Uterus (tissue), 4 donors: Measurements from ENCODE around the gene RBL2. TPM values are rescaled to one million over a fixed set of nuclear protein-coding genes. Genes with fewer than 3 reads are reported as not detected.
"Not testable (repeated sequence)": the region's sequence is repeated elsewhere in the genome, so short reads cannot be mapped to it uniquely, and the experiment has no call there.

Experiments
- DNase-seq, 2 donors: peaks; one replicate each; pipeline ENCODE4 v3.0.0-alpha.2; 2019 to 2020
- H3K27ac ChIP-seq, 2 donors: fragments of 200-600 bp; sonication (generic); 1 replicate in 1 of 2; 2 replicates in 1 of 2; pipeline ENCODE4 v1.5.1; 2016 to 2018
- H3K27me3 ChIP-seq, 2 donors: fragments of 200-600 bp; sonication (generic); one replicate each; pipeline ENCODE4 v1.5.1; 2018 to 2019; ENCODE audit warnings: control low read depth in 1 of 2
- H3K36me3 ChIP-seq, 2 donors: fragments of 200-600 bp; sonication (generic); one replicate each; pipeline ENCODE4 v1.5.1; 2019; ENCODE audit warnings: control low read depth in 1 of 2
- H3K4me1 ChIP-seq, 2 donors: fragments of 200-600 bp; sonication (generic); one replicate each; pipeline ENCODE4 v1.5.1; 2018 to 2019; ENCODE audit warnings: control low read depth in 1 of 2
- H3K4me3 ChIP-seq, 2 donors: fragments of 200-600 bp; sonication (generic); 1 replicate in 1 of 2; 2 replicates in 1 of 2; pipeline ENCODE4 v1.5.1; 2018 to 2019; ENCODE audit warnings: mild to moderate bottlenecking in 1 of 2
- H3K9me3 ChIP-seq, 2 donors: fragments of 200-600 bp; sonication (generic); one replicate each; pipeline ENCODE4 v1.5.1; 2019; ENCODE audit warnings: control low read depth in 1 of 2
- CTCF ChIP-seq, 4 experiments: fragments of 200-600 bp in 2 of 4; fragments of 450-650 bp in 2 of 4; sonication (generic) in 2 of 4; IDR thresholded peaks; one replicate each; pipeline ENCODE4 v1.5.1; 2016 to 2019; ENCODE audit warnings: antibody characterized with exemption in 4 of 4, mild to moderate bottlenecking in 2 of 4, moderate library complexity in 1 of 4
- POLR2A ChIP-seq, 2 donors: fragments of 450-650 bp; IDR thresholded peaks; one replicate each; pipeline ENCODE4 v1.6.1; 2016; ENCODE audit warnings: antibody characterized with exemption in 2 of 2, mild to moderate bottlenecking in 1 of 2, moderate library complexity in 1 of 2
- intact Hi-C: fragments of 100-400 bp; cut with DNase I; formaldehyde crosslinking; loops from one replicate; pipeline ENCODE4 v1.15.1; 2023; ENCODE audit warnings: low total_unique reads
- small RNA-seq: library from RNA; depleted of rRNA; stranded (forward); fragments of <200 nt; gene quantifications from one replicate; pipeline ENCODE3, GENCODE V24; 2016
- total RNA-seq, 4 donors: library from RNA; depleted of rRNA in 3 of 4; stranded (reverse); fragments of >200 nt in 3 of 4; gene quantifications; one replicate each; pipeline versions ENCODE4 v1.1.0 to v1.2.4, GENCODE V29; 2014 to 2023
- donor health status: DM: yes; HTN: yes; CAD: no.

Gene RBL2
- total RNA-seq, 4 donors from 2014 or later = 91.2 to 162 (median 118) TPM

- no peak for TF ChIP-seq POLR2A (IDR thresholded peaks at IDR 0.05)
- TF ChIP-seq CTCF (IDR thresholded peaks at IDR 0.05) = no peak
- no peaks in the 10 kb centered on the region for H3K9me3 ChIP-seq
- DNase-seq = no peak
Observed at GRCh38 chr16:53530741-53531140, 96.5 kb downstream of the RBL2 start.

GRCh38 chr16:53534206-53534605 lies 99.9 kb downstream of the RBL2 start:
- no peaks in the 10 kb centered on the region for H3K4me1 ChIP-seq
- DNase-seq = no peak
- intact Hi-C loops = no loop called here
- H3K9me3 ChIP-seq = no peaks in the 10 kb centered on the region
- H3K4me3 ChIP-seq = no peak overlapping the region
- no peak overlapping the region for H3K27ac ChIP-seq
- H3K36me3 ChIP-seq = no peaks in the 10 kb centered on the region
- TF ChIP-seq POLR2A (IDR thresholded peaks at IDR 0.05) = no peak
- TF ChIP-seq CTCF (IDR thresholded peaks at IDR 0.05) = no peak
- H3K27me3 ChIP-seq = no peaks in the 10 kb centered on the region

More at GRCh38 chr16:53530741-53531140, 96.5 kb downstream of the RBL2 start:
- Histone ChIP-seq H3K4me1 (no peaks in the 10 kb centered on the region), H3K36me3 (no peaks in the 10 kb centered on the region), H3K27ac (no peak overlapping the region), H3K4me3 (no peak overlapping the region), H3K27me3 (no peaks in the 10 kb centered on the region)
- intact Hi-C loops = no loop called here

- no peaks in the 10 kb centered on the region for H3K4me1 ChIP-seq
- TF ChIP-seq CTCF (IDR thresholded peaks at IDR 0.05) (no peak), POLR2A (IDR thresholded peaks at IDR 0.05) (no peak)
- H3K9me3 ChIP-seq = no peaks in the 10 kb centered on the region
- no peak for DNase-seq
- H3K27me3 ChIP-seq = no peaks in the 10 kb centered on the region
- H3K4me3 ChIP-seq = no peak overlapping the region
- no peak overlapping the region for H3K27ac ChIP-seq
- intact Hi-C loops = no loop called here
- no peaks in the 10 kb centered on the region for H3K36me3 ChIP-seq
Observed at GRCh38 chr16:53537626-53538025, 103.4 kb downstream of the RBL2 start.

- intact Hi-C loops, H3K27ac ChIP-seq, H3K9me3 ChIP-seq, H3K27me3 ChIP-seq, H3K36me3 ChIP-seq, DNase-seq, H3K4me3 ChIP-seq, H3K4me1 ChIP-seq: not testable (repeated sequence)
Observed at GRCh38 chr16:53539346-53539745, 105.1 kb downstream of the RBL2 start.

- intact Hi-C loops = not testable (repeated sequence)
Observed at GRCh38 chr16:53539759-53540718, 105.8 kb downstream of the RBL2 start.

More at GRCh38 chr16:53539759-53540718, 105.8 kb downstream of the RBL2 start:
- H3K27me3 ChIP-seq, H3K36me3 ChIP-seq, H3K27ac ChIP-seq, H3K9me3 ChIP-seq, H3K4me3 ChIP-seq, DNase-seq, H3K4me1 ChIP-seq: not testable (repeated sequence)

Small RNAs within 50 kb of the gene (small RNA-seq; reads per million reads assigned to genes)
- gene RNU6-1153P = not detected

Other genes starting within 250 kb of the RBL2 start
- 10 to 100 TPM; 45.0 to 53.7 (median 48.8) TPM for gene AKTIP, start 68.7 kb downstream of the RBL2 start, total RNA-seq